Tibial nerve (tissue), 4 donors: ENCODE measurements around the gene AMMECR1L.

Source experiments
- EP300 ChIP-seq, 2 donors: sonication (generic); formaldehyde crosslinking; IDR thresholded peaks; one replicate each; pipeline ENCODE4 v1.6.1; 2017; ENCODE audit warnings: antibody characterized with exemption in 2 of 2, mild to moderate bottlenecking in 1 of 2
- TF ChIP-seq, protein P1 (sequence below), 5 experiments: fragments of 200-600 bp in 3 of 5; fragments of 450-650 bp in 2 of 5; sonication (generic) in 3 of 5; IDR thresholded peaks; one replicate each; pipeline ENCODE4 v1.5.1; 2016 to 2019; ENCODE audit warnings: antibody characterized with exemption in 5 of 5, mild to moderate bottlenecking in 3 of 5, moderate library complexity in 2 of 5

- TF ChIP-seq, protein P1, sequence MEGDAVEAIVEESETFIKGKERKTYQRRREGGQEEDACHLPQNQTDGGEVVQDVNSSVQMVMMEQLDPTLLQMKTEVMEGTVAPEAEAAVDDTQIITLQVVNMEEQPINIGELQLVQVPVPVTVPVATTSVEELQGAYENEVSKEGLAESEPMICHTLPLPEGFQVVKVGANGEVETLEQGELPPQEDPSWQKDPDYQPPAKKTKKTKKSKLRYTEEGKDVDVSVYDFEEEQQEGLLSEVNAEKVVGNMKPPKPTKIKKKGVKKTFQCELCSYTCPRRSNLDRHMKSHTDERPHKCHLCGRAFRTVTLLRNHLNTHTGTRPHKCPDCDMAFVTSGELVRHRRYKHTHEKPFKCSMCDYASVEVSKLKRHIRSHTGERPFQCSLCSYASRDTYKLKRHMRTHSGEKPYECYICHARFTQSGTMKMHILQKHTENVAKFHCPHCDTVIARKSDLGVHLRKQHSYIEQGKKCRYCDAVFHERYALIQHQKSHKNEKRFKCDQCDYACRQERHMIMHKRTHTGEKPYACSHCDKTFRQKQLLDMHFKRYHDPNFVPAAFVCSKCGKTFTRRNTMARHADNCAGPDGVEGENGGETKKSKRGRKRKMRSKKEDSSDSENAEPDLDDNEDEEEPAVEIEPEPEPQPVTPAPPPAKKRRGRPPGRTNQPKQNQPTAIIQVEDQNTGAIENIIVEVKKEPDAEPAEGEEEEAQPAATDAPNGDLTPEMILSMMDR (IDR thresholded peaks at IDR 0.05) = no peak
- no peak for TF ChIP-seq EP300 (IDR thresholded peaks at IDR 0.05)
Observed at GRCh38 chr2:127826047-127826446, 59.7 kb downstream of the AMMECR1L start.
